Activated CD4-positive, alpha-beta T cell treated with anti-CD3 and anti-CD28 coated beads, Interleukin-2, amount 10 ng/mL, durations not matched to agents 7 days and 5 days (primary cell): Measurements from ENCODE around the gene FGF10. TPM values are rescaled to one million over a fixed set of nuclear protein-coding genes. Genes with fewer than 3 reads are reported as not detected.

Source experiments
- CTCF ChIA-PET: fragments of 350-600 bp; sonication (Branson Sonifier 250); formaldehyde crosslinking; loops from one replicate; lab custom pipeline; 2021; ENCODE audit warnings: antibody characterized with exemption; lab: Charles Lee
- POLR2A ChIA-PET: fragments of 350-600 bp; sonication (Branson Sonifier 250); formaldehyde crosslinking; loops from one replicate; lab custom pipeline; 2021; ENCODE audit warnings: antibody characterized with exemption; lab: Charles Lee
- DNase-seq: peaks from one replicate; pipeline ENCODE4 v3.0.0-alpha.2; 2020
- H3K27ac Mint-ChIP-seq: one replicate; pipeline ENCODE4 v1.8.0; 2021; ENCODE audit warnings: mild to moderate bottlenecking, moderate library complexity, mixed read lengths
- H3K27me3 Mint-ChIP-seq: one replicate; pipeline ENCODE4 v1.8.0; 2021; ENCODE audit warnings: mixed read lengths
- H3K36me3 Mint-ChIP-seq: one replicate; pipeline ENCODE4 v1.8.0; 2021; ENCODE audit warnings: low read depth, mixed read lengths
- H3K4me1 Mint-ChIP-seq: one replicate; pipeline ENCODE4 v1.8.0; 2021; ENCODE audit warnings: mixed read lengths
- H3K4me3 Mint-ChIP-seq: one replicate; pipeline ENCODE4 v1.8.0; 2021; ENCODE audit warnings: mild to moderate bottlenecking, moderate library complexity, mixed read lengths
- H3K9me3 Mint-ChIP-seq: one replicate; pipeline ENCODE4 v1.8.0; 2021; ENCODE audit warnings: mixed read lengths
- total RNA-seq, 2 experiments: library from RNA; stranded (reverse); gene quantifications; one replicate each; pipeline ENCODE4 v1.2.3, GENCODE V29; 2021

The FGF10 gene
- total RNA-seq, 2 experiments from 2014 or later: not detected

GRCh38 chr5:44384816-44385215 lies 4.4 kb downstream of the FGF10 start:
- DNase-seq: no peak
- no peak overlapping the region for H3K27ac Mint-ChIP-seq
- H3K27me3 Mint-ChIP-seq: peaks cover 28% of the 10 kb centered on the region
- POLR2A ChIA-PET: interaction anchor here (0.7 kb wide), 1 partner anchor 389 kb away, joined by 3 read pairs; no protein-coding TSS in a partner anchor
- H3K4me1 Mint-ChIP-seq: peaks cover 2% of the 10 kb centered on the region
- no peak overlapping the region for H3K4me3 Mint-ChIP-seq
- CTCF ChIA-PET: no interaction called here
- no peaks in the 10 kb centered on the region for H3K36me3 Mint-ChIP-seq
- no peaks in the 10 kb centered on the region for H3K9me3 Mint-ChIP-seq

DNA sequence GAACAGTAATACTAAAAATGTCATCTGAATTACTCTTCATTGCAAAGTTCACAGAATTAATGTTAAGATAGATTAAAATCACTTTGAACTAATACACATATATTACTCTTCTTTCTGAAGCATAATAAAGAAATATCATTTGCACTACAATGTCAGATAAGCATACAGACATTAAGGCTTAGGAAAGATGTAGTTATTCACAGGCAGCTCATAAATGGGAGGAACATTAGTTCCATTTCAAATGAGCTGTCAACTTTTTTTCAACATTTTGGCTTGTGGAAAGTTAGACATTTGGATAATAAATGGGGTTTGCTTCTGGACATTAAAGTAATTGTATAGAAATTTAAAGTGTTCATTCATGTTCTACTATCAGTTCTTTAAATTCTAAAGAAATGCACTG lies 6.3 kb downstream of the FGF10 start:
- no peaks in the 10 kb centered on the region for H3K9me3 Mint-ChIP-seq
- no peaks in the 10 kb centered on the region for H3K36me3 Mint-ChIP-seq
- no peak for DNase-seq
- ChIA-PET POLR2A (no interaction called here), CTCF (no interaction called here)
- H3K4me3 Mint-ChIP-seq: no peak overlapping the region
- H3K27ac Mint-ChIP-seq: no peak overlapping the region
- peaks cover 11% of the 10 kb centered on the region for H3K27me3 Mint-ChIP-seq
- no peaks in the 10 kb centered on the region for H3K4me1 Mint-ChIP-seq

DNA sequence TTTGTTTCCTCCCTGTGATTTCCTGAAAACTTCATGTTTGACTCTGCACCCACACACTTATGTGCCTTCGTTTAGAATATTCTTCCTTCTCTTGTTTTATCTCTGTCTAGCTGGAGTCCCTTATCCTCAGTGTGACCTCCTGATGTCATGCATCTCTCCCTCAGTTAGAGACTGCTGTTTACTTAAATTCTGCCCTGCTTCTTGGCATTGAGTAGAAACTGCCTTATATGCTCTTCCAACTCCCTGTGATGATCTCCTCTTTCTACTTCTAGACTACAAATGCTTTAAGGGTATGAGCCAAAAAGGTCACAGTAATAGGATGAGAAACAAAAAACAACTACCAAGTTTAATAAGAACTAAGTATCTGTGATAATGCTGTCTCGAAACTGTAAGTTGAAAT lies 12.2 kb downstream of the FGF10 start:
- Mint-ChIP-seq H3K4me3 (no peak overlapping the region), H3K27me3 (no peaks in the 10 kb centered on the region), H3K36me3 (no peaks in the 10 kb centered on the region), H3K4me1 (no peaks in the 10 kb centered on the region), H3K27ac (no peak overlapping the region), H3K9me3 (no peaks in the 10 kb centered on the region)
- CTCF ChIA-PET: no interaction called here
- no peak for DNase-seq
- POLR2A ChIA-PET: no interaction called here

- POLR2A ChIA-PET: no interaction called here
- Mint-ChIP-seq H3K4me3 (no peak overlapping the region), H3K27ac (no peak overlapping the region), H3K27me3 (no peaks in the 10 kb centered on the region), H3K36me3 (no peaks in the 10 kb centered on the region), H3K4me1 (no peaks in the 10 kb centered on the region), H3K9me3 (no peaks in the 10 kb centered on the region)
- CTCF ChIA-PET: no interaction called here
- no peak for DNase-seq
These were observed 17.2 kb downstream of the FGF10 start for GRCh38 chr5:44372028-44372427.

DNA sequence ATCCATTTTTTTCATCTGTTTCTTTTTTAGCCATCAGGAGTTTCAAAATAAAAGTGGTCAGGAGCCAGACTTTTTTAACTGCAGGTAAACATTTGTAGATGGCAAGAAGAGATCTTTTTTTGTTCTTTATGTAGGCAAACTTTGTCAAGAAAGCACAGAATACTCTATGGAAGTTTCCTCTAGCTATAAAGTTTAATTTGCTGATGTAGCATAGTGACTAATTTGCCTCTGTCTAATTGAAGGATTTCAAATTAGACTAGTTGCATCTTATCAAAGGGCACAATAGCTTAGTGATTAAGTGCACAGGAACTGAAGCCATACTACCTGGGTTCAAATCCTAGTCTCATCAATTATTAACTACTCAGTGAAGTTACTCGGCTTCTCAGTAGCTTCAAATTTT lies 22.0 kb downstream of the FGF10 start:
- no peak for DNase-seq
- H3K4me3 Mint-ChIP-seq: no peak overlapping the region
- H3K4me1 Mint-ChIP-seq: no peaks in the 10 kb centered on the region
- no peaks in the 10 kb centered on the region for H3K36me3 Mint-ChIP-seq
- POLR2A ChIA-PET: no interaction called here
- no peak overlapping the region for H3K27ac Mint-ChIP-seq
- CTCF ChIA-PET: no interaction called here
- H3K9me3 Mint-ChIP-seq: no peaks in the 10 kb centered on the region
- no peaks in the 10 kb centered on the region for H3K27me3 Mint-ChIP-seq

DNA sequence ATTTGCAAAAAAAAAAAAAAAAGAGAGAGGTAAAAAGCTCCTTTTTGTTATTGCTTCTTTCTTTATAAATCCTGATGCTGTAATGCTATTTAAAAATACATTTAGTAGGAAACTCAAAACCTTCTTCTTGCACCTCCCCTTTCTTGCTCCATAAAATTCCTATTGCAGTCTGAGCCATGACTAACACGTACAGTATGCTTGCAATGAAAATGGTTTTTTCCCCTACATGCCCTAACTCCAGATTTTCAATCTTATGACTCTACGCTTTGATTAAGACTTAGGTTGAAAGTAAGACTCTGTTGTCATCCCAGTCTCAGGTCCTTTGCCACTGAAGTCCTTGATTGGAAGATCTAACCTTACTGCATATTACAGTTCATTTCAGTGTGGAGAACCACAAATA lies 23.9 kb downstream of the FGF10 start:
- Mint-ChIP-seq H3K4me1 (no peaks in the 10 kb centered on the region), H3K27me3 (no peaks in the 10 kb centered on the region), H3K27ac (no peak overlapping the region), H3K9me3 (no peaks in the 10 kb centered on the region), H3K36me3 (no peaks in the 10 kb centered on the region), H3K4me3 (no peak overlapping the region)
- ChIA-PET POLR2A (no interaction called here), CTCF (no interaction called here)
- DNase-seq: no peak

- POLR2A ChIA-PET: no interaction called here
- no peak overlapping the region for H3K4me3 Mint-ChIP-seq
These were observed 25.1 kb downstream of the FGF10 start for GRCh38 chr5:44364097-44364496.

GRCh38 chr5:44361342-44362001 lies 27.7 kb downstream of the FGF10 start:
- Mint-ChIP-seq H3K9me3 (no peaks in the 10 kb centered on the region), H3K27me3 (no peaks in the 10 kb centered on the region), H3K4me1 (no peaks in the 10 kb centered on the region), H3K4me3 (no peak overlapping the region), H3K36me3 (no peaks in the 10 kb centered on the region), H3K27ac (no peak overlapping the region)
- ChIA-PET POLR2A (no interaction called here), CTCF (no interaction called here)
- no peak for DNase-seq

More at GRCh38 chr5:44364097-44364496, 25.1 kb downstream of the FGF10 start:
- CTCF ChIA-PET: no interaction called here
- no peak for DNase-seq
- Mint-ChIP-seq H3K27me3 (no peaks in the 10 kb centered on the region), H3K9me3 (no peaks in the 10 kb centered on the region), H3K4me1 (no peaks in the 10 kb centered on the region), H3K27ac (no peak overlapping the region), H3K36me3 (no peaks in the 10 kb centered on the region)

DNA sequence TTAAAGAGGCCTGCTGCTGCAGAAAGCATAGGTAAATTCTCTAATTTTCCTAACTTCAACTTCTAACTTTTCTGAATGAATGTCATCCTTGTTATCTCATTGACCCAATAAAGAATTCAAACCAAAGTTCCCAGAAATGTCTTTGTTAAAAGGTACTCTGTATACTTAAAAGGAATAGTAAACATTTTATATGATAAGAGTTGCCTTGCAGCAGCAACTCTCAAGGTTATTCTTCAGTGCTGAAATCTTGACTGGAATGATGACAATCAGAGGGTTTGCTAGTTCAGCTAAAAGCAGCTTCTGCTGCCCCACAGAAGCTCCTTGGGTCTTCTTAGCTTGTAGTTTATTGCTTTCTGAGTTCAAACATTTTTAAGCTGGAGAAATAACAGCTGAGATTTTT lies 28.3 kb downstream of the FGF10 start:
- no peaks in the 10 kb centered on the region for H3K36me3 Mint-ChIP-seq
- CTCF ChIA-PET: interaction anchor here (0.8 kb wide), 1 partner anchor 17 kb away, joined by 3 read pairs; no protein-coding TSS in a partner anchor
- H3K27ac Mint-ChIP-seq: no peak overlapping the region
- no peak for DNase-seq
- no peak overlapping the region for H3K4me3 Mint-ChIP-seq
- no peaks in the 10 kb centered on the region for H3K9me3 Mint-ChIP-seq
- H3K27me3 Mint-ChIP-seq: no peaks in the 10 kb centered on the region
- POLR2A ChIA-PET: no interaction called here
- H3K4me1 Mint-ChIP-seq: no peaks in the 10 kb centered on the region

DNA sequence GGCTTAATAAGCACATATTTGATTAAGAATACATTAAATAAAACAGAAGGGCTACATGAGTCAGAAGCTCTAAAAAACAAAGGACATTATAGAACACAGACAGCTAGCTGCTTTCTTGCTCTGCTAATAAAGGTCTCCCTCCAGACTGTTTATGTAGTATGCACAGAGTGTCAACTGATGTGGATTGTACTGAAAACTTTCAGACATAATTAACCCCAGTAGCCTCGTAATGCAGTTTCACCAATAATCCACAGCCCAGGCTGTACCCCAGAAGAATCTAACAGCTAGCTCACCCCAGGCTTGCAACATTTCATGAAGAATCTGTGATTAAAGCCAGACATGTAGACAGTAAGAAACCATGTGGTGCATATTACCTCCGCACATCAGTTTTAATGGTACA lies 30.8 kb downstream of the FGF10 start:
- no peaks in the 10 kb centered on the region for H3K9me3 Mint-ChIP-seq
- H3K36me3 Mint-ChIP-seq: no peaks in the 10 kb centered on the region
- no peak overlapping the region for H3K4me3 Mint-ChIP-seq

DNA sequence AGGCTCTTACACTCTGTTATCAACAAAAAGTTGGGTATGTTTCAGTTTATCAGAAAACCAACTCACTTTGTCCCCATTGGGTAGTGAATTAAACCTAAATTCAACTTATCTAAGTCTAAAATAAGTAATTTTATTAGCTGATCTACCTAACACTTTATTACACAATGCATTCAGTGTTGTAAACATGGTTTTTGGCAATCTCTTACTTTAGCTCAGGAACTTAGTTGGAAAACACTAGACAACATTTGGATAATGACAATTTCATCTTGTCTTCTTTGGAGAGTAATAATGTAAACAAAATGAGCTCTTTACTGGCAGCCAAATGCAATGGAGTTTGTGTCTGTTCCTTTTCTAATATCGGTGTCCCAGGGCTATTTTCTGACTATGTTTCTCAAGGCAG lies 33.0 kb downstream of the FGF10 start:
- POLR2A ChIA-PET: no interaction called here

More for the DNA sequence above, 30.8 kb downstream of the FGF10 start:
- POLR2A ChIA-PET: no interaction called here
- Mint-ChIP-seq H3K4me1 (no peaks in the 10 kb centered on the region), H3K27ac (no peak overlapping the region), H3K27me3 (no peaks in the 10 kb centered on the region)
- no peak for DNase-seq
- CTCF ChIA-PET: no interaction called here

GRCh38 chr5:44345871-44346270 lies 43.3 kb downstream of the FGF10 start:
- no peaks in the 10 kb centered on the region for H3K4me1 Mint-ChIP-seq
- no peak for DNase-seq
- H3K4me3 Mint-ChIP-seq: no peak overlapping the region
- peaks cover 3% of the 10 kb centered on the region for H3K9me3 Mint-ChIP-seq
- H3K27ac Mint-ChIP-seq: no peak overlapping the region
- H3K27me3 Mint-ChIP-seq: no peaks in the 10 kb centered on the region
- POLR2A ChIA-PET: no interaction called here
- no peaks in the 10 kb centered on the region for H3K36me3 Mint-ChIP-seq
- CTCF ChIA-PET: interaction anchor here (1.0 kb wide), 1 partner anchor 13 kb away, joined by 3 read pairs; no protein-coding TSS in a partner anchor

More for the DNA sequence above, 33.0 kb downstream of the FGF10 start:
- no peaks in the 10 kb centered on the region for H3K27me3 Mint-ChIP-seq
- H3K4me3 Mint-ChIP-seq: no peak overlapping the region
- H3K27ac Mint-ChIP-seq: no peak overlapping the region
- H3K4me1 Mint-ChIP-seq: no peaks in the 10 kb centered on the region
- no peak for DNase-seq
- CTCF ChIA-PET: no interaction called here
- no peaks in the 10 kb centered on the region for H3K9me3 Mint-ChIP-seq
- H3K36me3 Mint-ChIP-seq: no peaks in the 10 kb centered on the region

- ChIA-PET POLR2A (no interaction called here), CTCF (no interaction called here)
- H3K27ac Mint-ChIP-seq: no peak overlapping the region
- DNase-seq: no peak
- H3K4me1 Mint-ChIP-seq: no peaks in the 10 kb centered on the region
- H3K9me3 Mint-ChIP-seq: no peaks in the 10 kb centered on the region
- H3K27me3 Mint-ChIP-seq: no peaks in the 10 kb centered on the region
- H3K36me3 Mint-ChIP-seq: no peaks in the 10 kb centered on the region
- no peak overlapping the region for H3K4me3 Mint-ChIP-seq
These were observed 52.5 kb downstream of the FGF10 start for GRCh38 chr5:44336708-44337107.

DNA sequence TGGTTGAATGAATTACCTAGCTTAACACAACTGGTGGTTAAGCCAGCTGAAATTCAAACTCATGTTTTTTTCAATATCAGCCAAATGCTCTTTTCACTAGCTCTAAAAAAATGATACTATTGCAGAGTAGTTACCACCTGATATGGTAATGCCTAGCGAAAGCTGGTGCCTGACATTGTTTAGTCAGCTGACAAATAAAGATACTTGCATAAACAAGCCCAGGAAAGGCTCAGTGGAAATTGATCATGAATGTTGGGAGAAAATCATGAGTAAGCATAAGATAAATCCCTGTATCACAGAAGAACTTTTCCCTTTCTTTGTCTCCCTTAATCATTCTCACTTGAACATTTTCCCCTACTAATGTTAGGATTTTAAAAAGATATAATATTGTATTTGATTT lies 54.6 kb downstream of the FGF10 start:
- no peak for DNase-seq
- Mint-ChIP-seq H3K4me1 (no peaks in the 10 kb centered on the region), H3K4me3 (no peak overlapping the region), H3K27me3 (no peaks in the 10 kb centered on the region), H3K27ac (no peak overlapping the region), H3K36me3 (no peaks in the 10 kb centered on the region), H3K9me3 (no peaks in the 10 kb centered on the region)
- POLR2A ChIA-PET: no interaction called here
- CTCF ChIA-PET: no interaction called here
